NCI-H510A (cell line): ENCODE results near the gene ADGRB2.

ENCODE experiments used
- DNase-seq: peaks from one replicate; lab custom pipeline; 2025; lab: John Stamatoyannopoulos, UW

The ADGRB2 gene

GRCh38 chr1:31749785-31750735 is 14.1 kb downstream of the ADGRB2 start:
- no peak for DNase-seq

GRCh38 chr1:31748365-31748764 is 15.8 kb downstream of the ADGRB2 start:
- DNase-seq = no peak

DNA sequence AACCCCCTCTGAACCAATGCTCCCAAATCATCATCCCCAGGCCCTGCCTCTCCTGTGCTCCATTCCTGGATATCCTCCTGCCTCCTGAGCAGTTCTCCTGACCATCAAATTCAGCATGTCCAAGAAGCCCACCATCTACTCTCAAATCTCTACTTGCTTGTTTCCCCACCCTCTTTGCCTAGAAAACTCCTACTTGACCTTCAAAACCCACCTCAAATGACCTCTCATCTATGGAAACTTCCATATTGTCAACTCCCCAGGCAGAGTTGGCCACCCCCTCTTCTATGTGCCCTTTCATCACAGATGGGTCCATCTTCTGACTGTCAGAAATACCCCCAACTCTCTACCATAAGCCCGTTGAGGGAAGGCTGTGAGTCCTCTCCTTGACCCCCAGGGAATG is 16.8 kb downstream of the ADGRB2 start:
- no peak for DNase-seq

DNA sequence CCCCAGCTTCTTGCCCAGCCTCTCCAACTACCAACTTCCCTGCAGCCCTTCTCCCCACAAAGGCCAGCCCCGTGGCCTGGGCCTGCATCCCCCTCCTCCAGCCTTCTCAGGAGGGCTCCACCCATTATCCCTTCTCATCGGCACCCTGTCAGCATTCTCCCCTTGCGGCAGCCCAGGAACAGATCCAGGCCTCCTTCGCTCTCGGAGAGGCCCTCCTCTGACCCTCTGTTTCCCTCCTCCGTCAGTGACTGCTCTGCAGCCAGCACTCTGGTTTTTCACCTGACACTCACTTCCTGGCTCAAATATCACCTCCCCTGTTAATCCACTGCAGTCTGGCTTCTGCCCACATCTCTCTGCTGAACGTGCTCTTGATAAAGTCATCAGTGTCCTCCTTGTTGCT is 17.5 kb downstream of the ADGRB2 start:
- no peak for DNase-seq

- no peak for DNase-seq
These were observed 18.0 kb downstream of the ADGRB2 start for GRCh38 chr1:31745946-31746670.

GRCh38 chr1:31745096-31745945 is 18.8 kb downstream of the ADGRB2 start:
- no peak for DNase-seq

GRCh38 chr1:31744165-31744888 is 19.8 kb downstream of the ADGRB2 start:
- no peak for DNase-seq

DNA sequence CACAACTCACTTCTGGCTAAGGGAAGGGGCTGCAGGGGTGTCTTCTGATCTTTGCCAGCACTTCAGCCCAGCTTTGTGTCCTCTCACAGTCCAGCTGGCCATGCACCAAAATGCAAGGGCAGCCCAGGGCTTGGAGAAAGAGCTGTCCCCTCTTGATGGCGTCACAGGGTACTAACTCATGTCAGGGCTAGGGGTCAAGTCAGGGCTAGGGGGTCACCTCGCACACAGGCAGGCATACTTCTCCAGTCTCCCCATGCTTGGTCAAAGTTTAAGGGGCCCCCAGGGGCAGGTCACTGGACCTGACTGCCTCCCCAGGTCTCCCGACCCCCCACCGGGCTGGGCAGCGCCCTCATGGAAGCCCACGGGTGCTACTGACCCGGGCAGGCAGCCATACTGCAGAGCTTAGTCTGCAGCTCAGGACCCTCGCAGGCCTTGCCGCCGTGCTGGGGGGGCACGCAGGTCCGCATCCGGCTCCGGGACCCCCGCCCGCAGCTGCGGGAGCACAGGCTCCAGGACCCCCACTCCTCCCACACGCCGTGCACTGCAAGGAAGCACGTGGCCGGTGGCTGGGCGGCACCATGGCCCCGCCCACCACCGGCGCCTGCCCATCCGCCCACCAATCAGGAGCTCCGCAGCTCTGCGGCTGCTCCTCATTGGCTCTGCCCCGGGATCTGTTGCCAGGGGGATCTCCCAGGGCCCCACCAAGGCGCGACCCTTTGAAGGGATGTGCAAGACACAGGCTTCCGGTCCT is 21.5 kb downstream of the ADGRB2 start:
- no peak for DNase-seq

GRCh38 chr1:31739346-31739745 is 24.8 kb downstream of the ADGRB2 start:
- DNase-seq = peak; percentile 51

- DNase-seq = no peak
These were observed 27.5 kb downstream of the ADGRB2 start for GRCh38 chr1:31736675-31737074.

- DNase-seq = no peak
These were observed 28.6 kb downstream of the ADGRB2 start for GRCh38 chr1:31735571-31735970.

DNA sequence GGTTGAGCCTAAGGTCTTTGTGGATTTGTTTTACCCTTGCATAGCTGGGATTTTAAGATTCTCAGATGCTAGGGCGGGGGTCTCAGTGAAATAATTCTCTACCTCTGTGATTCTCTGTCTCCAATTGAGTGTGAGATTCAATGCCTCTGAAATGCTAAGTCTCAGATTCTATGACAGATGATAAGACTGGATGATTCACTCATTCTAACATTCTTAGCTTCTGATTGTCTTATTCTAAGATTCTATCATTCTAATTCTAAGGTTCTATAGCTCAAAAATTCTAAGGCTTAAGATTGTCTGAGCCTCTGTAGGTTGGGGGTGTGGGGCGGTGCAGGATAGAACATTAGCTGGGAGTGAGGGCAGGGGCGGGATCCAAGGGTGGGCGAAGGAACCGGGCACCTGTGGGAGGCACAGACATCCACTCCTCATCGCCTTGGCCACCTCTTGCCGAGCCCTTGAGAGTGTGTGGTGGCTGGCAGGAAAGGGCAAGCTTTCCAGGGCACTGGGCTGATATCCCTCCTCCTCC is 29.5 kb downstream of the ADGRB2 start:
- DNase-seq = no peak

DNA sequence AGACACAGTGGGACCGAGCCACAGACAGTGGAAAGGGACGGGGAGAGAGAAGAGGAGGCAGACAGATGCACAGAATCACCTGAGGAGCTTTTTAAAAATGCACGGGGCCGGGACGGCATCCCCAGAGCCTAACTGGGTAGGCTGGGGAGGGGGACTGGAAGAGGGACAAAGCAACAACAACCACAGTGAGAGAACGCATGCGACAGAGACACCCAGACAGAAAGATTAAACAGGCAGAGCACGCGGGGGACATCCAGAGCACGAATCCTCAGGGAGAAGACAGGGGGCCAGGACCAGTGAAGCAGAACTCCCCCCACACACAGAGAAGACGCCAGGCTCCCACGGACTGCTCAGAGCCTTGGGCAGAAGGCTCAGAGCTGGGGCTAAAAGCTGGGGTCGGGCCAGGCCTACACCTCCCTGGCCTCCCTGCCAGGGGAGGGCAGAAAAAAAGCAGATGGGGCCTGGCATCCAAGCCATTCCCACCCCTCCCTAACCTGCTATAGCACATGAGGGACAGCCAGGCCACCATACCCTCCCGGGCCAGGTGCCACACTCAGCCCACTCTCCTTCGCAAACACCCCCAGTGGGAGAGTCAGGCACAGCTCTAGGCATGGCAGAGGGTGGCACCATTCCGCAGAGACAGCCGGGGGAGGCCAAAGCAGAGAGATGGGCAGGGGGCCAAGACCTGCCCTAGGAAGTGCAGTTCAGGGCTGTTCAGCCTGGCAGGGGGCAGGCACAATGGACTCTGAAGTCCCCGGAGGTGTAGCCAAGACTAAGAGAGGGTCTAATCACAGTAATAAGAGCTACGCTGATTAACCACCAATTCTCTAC is 30.5 kb downstream of the ADGRB2 start:
- DNase-seq = no peak

DNA sequence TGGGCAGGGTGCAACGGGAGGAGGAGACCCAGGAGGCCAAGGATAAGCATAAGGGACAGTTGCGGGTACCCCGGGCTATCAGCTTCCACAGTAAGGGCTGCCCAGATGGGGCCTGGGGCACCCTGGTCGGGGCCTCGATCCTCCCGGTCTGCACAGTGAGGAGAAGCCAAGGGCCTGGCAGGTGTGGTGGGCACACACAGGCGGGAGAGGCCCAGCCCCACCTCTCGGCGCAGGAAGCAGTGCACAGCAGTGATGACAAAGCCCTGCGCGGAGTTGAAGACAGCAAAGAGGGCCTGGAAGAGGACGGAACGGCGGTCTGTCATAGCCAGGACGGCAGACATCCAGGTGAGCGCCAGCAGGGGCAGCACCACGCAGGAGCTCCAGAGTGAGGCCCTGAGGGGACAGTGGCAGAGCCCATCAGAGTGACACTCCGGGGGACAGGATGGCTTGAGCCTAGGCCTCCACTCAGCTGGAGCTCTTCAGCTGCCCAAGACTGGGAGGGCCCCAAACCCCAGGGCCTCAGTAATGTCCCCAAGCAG is 31.3 kb downstream of the ADGRB2 start:
- DNase-seq = no peak

DNA sequence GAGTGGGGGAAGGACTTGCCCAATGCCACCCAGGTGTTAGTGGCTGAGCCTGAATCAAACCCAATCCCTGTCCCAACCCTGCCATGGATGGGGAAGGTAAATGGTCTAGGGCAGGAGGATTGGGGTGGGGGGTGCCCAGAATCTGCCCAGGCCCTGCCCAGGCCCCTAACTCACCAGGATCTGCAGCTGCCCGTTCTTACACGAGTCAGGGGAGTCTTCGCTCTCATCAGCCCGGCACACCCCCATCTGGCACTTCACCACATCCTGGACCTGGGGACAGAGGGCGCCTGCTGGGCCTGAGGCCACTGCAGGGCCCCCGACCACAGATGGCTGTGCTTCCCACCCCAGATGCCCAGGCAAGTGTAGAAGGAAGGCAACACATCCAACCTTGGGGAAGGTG is 31.8 kb downstream of the ADGRB2 start:
- DNase-seq = no peak

GRCh38 chr1:31731049-31731565 is 33.0 kb downstream of the ADGRB2 start:
- no peak for DNase-seq

GRCh38 chr1:31730336-31731048 is 33.6 kb downstream of the ADGRB2 start:
- DNase-seq = no peak

GRCh38 chr1:31727849-31728248 is 36.3 kb downstream of the ADGRB2 start:
- no peak for DNase-seq

GRCh38 chr1:31727195-31727594 is 36.9 kb downstream of the ADGRB2 start:
- no peak for DNase-seq
